GM21576 (cell line): Measurements from ENCODE around the gene SELENOO.

Experiments
- ATAC-seq: cut with Tn5 transposase; IDR thresholded peaks from one replicate; pipeline ENCODE4 v1.9.1; 2021; ENCODE audit warnings: mild to moderate bottlenecking, moderate library complexity; ENCODE audit not compliant: unreplicated experiment

Gene SELENOO

GRCh38 chr22:50264104-50264745, 63.4 kb downstream of the SELENOO start:
- ATAC-seq, result no peak

- no peak for ATAC-seq
Observed at GRCh38 chr22:50264946-50265669, 64.3 kb downstream of the SELENOO start.

- no peak for ATAC-seq
Observed at GRCh38 chr22:50266994-50267393, 66.2 kb downstream of the SELENOO start.
